GM12878 (cell line): ENCODE data around the gene DUSP22.

Source experiments
- CHD1 ChIP-seq: IDR thresholded peaks from 2 replicates; pipeline ENCODE4 v1.6.1; 2012; ENCODE audit warnings: low read depth, low read length, improper control_type of control experiment
- EP300 ChIP-seq, 2 experiments: fragments of 150-350 bp in 1 of 2; IDR thresholded peaks; 2 replicates each; pipeline ENCODE4 v1.6.1; 2011 to 2012; ENCODE audit warnings: low read depth in 2 of 2, low read length in 2 of 2, borderline replicate concordance in 1 of 2, improper control_type of control experiment in 1 of 2, inconsistent platforms in 1 of 2; ENCODE audit not compliant: control insufficient read depth in 1 of 2
- POLR2A ChIP-seq: IDR thresholded peaks from 2 replicates; pipeline ENCODE4 v1.6.1; 2011; ENCODE audit warnings: low read depth, mild to moderate bottlenecking, low read length
- POLR2AphosphoS5 ChIP-seq: IDR thresholded peaks from 2 replicates; pipeline ENCODE4 v1.6.1; 2011; ENCODE audit warnings: mild to moderate bottlenecking, low read length, inconsistent platforms
- RAD21 ChIP-seq: IDR thresholded peaks from 2 replicates; pipeline ENCODE4 v1.6.1; 2011; ENCODE audit warnings: mild to moderate bottlenecking, low read depth, low read length, moderate library complexity; ENCODE audit not compliant: insufficient read depth
- REST ChIP-seq: IDR thresholded peaks from 2 replicates; pipeline ENCODE4 v1.6.1; 2012; ENCODE audit warnings: mild to moderate bottlenecking, low read depth, low read length
- ZNF24 ChIP-seq: fragments of 450-650 bp; IDR thresholded peaks from 2 replicates; pipeline ENCODE4 v1.6.1; 2017; ENCODE audit warnings: antibody characterized with exemption, mild to moderate bottlenecking
- TF ChIP-seq, protein P1 (sequence below): fragments of 450-650 bp; formaldehyde crosslinking; IDR thresholded peaks from 2 replicates; pipeline ENCODE4 v1.4.0; 2020; ENCODE audit warnings: mild to moderate bottlenecking, moderate library complexity

DNA sequence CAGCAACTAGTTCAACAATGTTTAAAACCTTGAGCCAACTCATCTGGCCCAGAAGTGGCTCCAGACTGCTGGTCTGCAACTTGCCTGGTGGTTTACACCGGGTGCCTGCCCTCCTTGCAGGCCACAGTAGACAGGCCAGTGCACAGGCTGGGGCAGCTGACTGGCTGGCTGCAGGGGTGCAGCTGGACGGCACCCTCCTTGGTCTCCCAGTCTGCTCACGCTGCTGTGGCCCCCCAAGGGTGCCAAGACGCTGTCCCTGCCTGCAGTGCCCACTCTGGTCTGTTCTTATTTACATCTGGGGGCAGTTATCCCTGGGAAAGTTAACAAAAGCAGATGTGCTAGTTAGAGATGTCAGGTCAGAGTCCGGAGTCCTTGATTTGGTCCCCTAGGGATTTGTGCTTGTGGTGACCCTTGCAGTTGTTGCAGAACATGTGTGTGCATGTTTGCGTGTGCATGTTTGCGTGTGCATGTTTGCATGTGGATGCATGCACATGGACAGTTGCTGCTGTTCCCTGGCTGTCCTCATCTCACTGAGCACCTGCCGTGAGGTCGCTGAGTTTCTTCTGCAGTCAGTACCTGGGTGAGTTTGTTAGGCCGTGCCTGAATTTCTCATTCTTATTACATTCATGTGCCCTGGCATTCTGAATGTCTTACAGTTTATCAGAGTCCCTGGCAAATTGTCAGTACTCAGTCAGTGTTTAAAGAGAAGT, 51.1 kb downstream of the DUSP22 start:
- TF ChIP-seq ZNF24 (no peak), POLR2A (no peak), RAD21 (no peak), POLR2AphosphoS5 (no peak), REST (no peak), CHD1 (no peak), EP300 (IDR thresholded peaks at IDR 0.05; ENCODE audit: borderline replicate concordance in 1 of 2, control insufficient read depth in 1 of 2, low read depth in 2 of 2, low read length in 2 of 2) (no peak)
- TF ChIP-seq, protein P1, sequence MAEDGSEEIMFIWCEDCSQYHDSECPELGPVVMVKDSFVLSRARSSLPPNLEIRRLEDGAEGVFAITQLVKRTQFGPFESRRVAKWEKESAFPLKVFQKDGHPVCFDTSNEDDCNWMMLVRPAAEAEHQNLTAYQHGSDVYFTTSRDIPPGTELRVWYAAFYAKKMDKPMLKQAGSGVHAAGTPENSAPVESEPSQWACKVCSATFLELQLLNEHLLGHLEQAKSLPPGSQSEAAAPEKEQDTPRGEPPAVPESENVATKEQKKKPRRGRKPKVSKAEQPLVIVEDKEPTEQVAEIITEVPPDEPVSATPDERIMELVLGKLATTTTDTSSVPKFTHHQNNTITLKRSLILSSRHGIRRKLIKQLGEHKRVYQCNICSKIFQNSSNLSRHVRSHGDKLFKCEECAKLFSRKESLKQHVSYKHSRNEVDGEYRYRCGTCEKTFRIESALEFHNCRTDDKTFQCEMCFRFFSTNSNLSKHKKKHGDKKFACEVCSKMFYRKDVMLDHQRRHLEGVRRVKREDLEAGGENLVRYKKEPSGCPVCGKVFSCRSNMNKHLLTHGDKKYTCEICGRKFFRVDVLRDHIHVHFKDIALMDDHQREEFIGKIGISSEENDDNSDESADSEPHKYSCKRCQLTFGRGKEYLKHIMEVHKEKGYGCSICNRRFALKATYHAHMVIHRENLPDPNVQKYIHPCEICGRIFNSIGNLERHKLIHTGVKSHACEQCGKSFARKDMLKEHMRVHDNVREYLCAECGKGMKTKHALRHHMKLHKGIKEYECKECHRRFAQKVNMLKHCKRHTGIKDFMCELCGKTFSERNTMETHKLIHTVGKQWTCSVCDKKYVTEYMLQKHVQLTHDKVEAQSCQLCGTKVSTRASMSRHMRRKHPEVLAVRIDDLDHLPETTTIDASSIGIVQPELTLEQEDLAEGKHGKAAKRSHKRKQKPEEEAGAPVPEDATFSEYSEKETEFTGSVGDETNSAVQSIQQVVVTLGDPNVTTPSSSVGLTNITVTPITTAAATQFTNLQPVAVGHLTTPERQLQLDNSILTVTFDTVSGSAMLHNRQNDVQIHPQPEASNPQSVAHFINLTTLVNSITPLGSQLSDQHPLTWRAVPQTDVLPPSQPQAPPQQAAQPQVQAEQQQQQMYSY (CRISPR knock-in tag): no peak
